ENCODE measurements around the gene CEP55.

DNA sequence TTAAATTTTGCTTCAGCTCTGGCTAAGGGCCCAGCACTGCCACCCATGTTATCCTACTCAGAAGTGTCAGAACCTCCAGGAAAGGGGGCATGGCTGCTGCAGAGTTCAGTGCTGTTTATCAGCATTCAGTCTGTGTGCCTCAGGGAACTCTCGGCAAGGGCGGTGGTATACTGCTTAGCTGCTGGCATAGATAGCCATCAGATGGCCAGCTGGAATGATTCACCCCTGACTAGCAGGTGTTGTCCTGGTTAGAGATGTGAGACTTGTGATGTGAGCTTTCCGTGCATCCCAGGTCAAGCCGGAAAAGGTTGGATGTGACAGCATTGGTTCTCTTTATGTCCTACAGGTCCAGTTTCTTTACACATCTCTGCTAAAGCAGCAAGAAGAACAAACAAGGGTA is 22.1 kb downstream of the CEP55 start:
- TF ChIP-seq POLR2A (IDR thresholded peaks at IDR 0.05) (no peak), EP300 (IDR thresholded peaks at IDR 0.05; ENCODE audit: low read depth) (no peak), CTCF (IDR thresholded peaks at IDR 0.05) (no peak), POLR2AphosphoS5 (IDR thresholded peaks at IDR 0.05) (no peak)

All from transverse colon (tissue), 4 donors.